Measurements from ENCODE around the gene GOLGA1.

- no peak for TF ChIP-seq POLR2A (IDR thresholded peaks at IDR 0.05)
- TF ChIP-seq CTCF (IDR thresholded peaks at IDR 0.05) = no peak
These were observed 70.2 kb downstream of the GOLGA1 start for GRCh38 chr9:124870723-124871122.
